Measurements from ENCODE around the gene SPATA20. TPM values are rescaled to one million over a fixed set of nuclear protein-coding genes. Genes with fewer than 3 reads are reported as not detected.

The SPATA20 gene
- total RNA-seq, 1 experiment from 2014 or later = 24.6 TPM

DNA sequence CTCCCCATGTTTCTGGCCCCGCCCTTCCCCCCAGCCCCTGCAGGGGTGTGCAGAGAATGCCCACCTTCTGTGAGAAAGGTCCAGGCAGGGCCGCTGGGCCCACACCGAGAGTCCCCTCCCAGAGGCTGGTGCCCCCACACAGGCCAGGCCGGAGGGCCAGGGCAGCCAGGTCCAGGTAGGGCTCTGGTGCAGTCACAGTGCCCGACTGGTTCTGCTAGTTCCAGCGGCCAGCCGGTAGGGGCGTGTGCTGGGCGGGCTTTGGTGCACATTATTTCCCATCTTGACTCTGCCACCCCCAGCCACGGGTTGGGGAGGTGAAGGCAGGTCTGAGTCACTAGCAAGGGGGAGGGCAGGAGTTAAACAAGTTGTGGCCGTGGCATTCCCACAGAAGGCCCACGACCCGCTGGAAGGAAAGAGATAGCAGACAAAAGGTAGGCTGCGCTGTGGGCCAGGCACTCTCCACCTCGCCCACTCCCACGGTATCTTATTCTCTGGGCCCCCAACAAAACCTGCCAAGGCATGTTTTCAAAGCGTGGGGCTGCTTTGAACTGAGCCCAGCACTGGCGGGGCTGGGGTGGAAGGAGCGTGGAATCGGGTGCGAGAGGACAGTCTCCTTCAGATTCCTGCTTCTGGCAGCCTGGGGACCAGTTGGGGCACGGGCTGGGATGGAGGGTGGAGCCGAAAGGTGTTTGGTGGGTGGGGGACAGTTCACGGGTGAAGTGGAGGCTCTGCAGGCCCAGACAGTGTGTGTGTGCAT lies 12.6 kb upstream of the SPATA20 start:
- ATAC-seq (peak; percentile 67), DNase-seq (ENCODE audit: low spot score) (peak; percentile 58)
- H3K27ac Mint-ChIP-seq = no peak overlapping the region
- ChIA-PET CTCF (interaction anchor here (1.0 to 3.7 kb wide), 10 partner anchors 8 to 137 kb away, joined by 4 to 24 read pairs (median 11); partner anchors contain the start of gene LRRC59), POLR2A (interaction anchor here (1.4 to 3.0 kb wide), 2 partner anchors 8 to 26 kb away, joined by 4 to 8 read pairs; partner anchors contain the start of gene CACNA1G)
- no peaks in the 10 kb centered on the region for H3K9me3 Mint-ChIP-seq
- peaks cover 46% of the 10 kb centered on the region for H3K4me1 Mint-ChIP-seq
- peaks cover 26% of the 10 kb centered on the region for H3K27me3 Mint-ChIP-seq (ENCODE audit: low read depth)
- H3K36me3 Mint-ChIP-seq = peaks cover 11% of the 10 kb centered on the region; the same call in 1 of the 2 replicates
- TF ChIP-seq ZBTB21 (CRISPR knock-in tag; IDR thresholded peaks at IDR 0.05; ENCODE audit: borderline replicate concordance) (no peak), ZNF138 (CRISPR knock-in tag; conservative IDR thresholded peaks at IDR 0.05) (no peak), ARID4B (CRISPR knock-in tag; IDR thresholded peaks at IDR 0.05; ENCODE audit: borderline replicate concordance) (peak; percentile 35; the same call in 1 of the 2 replicates), ZSCAN18 (CRISPR knock-in tag; IDR thresholded peaks at IDR 0.05) (no peak), ZNF121 (CRISPR knock-in tag; IDR thresholded peaks at IDR 0.05) (peak; percentile 100), TEAD4 (CRISPR knock-in tag; IDR thresholded peaks at IDR 0.05) (no peak), SP1 (CRISPR knock-in tag; conservative IDR thresholded peaks at IDR 0.05) (0 out of 2 replicates have a peak, but pooled peaks have one; percentile 25), SMAD4 (CRISPR knock-in tag; IDR thresholded peaks at IDR 0.05) (no peak)
- TF ChIP-seq, protein P1, sequence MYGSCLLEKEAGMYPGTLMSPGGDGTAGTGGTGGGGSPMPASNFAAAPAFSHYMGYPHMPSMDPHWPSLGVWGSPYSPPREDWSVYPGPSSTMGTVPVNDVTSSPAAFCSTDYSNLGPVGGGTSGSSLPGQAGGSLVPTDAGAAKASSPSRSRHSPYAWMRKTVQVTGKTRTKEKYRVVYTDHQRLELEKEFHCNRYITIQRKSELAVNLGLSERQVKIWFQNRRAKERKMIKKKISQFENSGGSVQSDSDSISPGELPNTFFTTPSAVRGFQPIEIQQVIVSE (CRISPR knock-in tag; IDR thresholded peaks at IDR 0.05; ENCODE audit: borderline replicate concordance) = no peak
- H3K4me3 Mint-ChIP-seq = peak overlapping the region; percentile 87

- no peak for TF ChIP-seq RELA (CRISPR knock-in tag; IDR thresholded peaks at IDR 0.05; ENCODE audit: borderline replicate concordance)
- no peak for TF ChIP-seq E2F4 (CRISPR knock-in tag; IDR thresholded peaks at IDR 0.05; ENCODE audit: borderline replicate concordance, low read depth)
- DNase-seq (ENCODE audit: low spot score) (no peak), ATAC-seq (no peak)
- Mint-ChIP-seq H3K9me3 (no peaks in the 10 kb centered on the region), H3K4me3 (peak overlapping the region; percentile 87), H3K4me1 (peaks cover 46% of the 10 kb centered on the region), H3K36me3 (peaks cover 13% of the 10 kb centered on the region; the same call in 1 of the 2 replicates), H3K27ac (no peak overlapping the region), H3K27me3 (ENCODE audit: low read depth) (peaks cover 26% of the 10 kb centered on the region)
- ChIA-PET POLR2A (no interaction called here), CTCF (no interaction called here)
Observed at GRCh38 chr17:50534979-50535326, 12.0 kb upstream of the SPATA20 start.

GRCh38 chr17:50535407-50535806 lies 11.6 kb upstream of the SPATA20 start:
- ChIA-PET CTCF (no interaction called here), POLR2A (no interaction called here)
- Mint-ChIP-seq H3K9me3 (no peaks in the 10 kb centered on the region), H3K27ac (no peak overlapping the region), H3K36me3 (peaks cover 13% of the 10 kb centered on the region; the same call in 1 of the 2 replicates), H3K4me1 (peaks cover 50% of the 10 kb centered on the region), H3K27me3 (ENCODE audit: low read depth) (peaks cover 26% of the 10 kb centered on the region), H3K4me3 (no peak overlapping the region)
- ATAC-seq (no peak), DNase-seq (ENCODE audit: low spot score) (no peak)
- no peak for TF ChIP-seq HMGA2 (CRISPR knock-in tag; IDR thresholded peaks at IDR 0.05)
- no peak for TF ChIP-seq CTCF (IDR thresholded peaks at IDR 0.05)
- TF ChIP-seq NR3C1 (CRISPR knock-in tag; conservative IDR thresholded peaks at IDR 0.05; ENCODE audit: low read depth) = no peak
- no peak for TF ChIP-seq TEAD1 (CRISPR knock-in tag; IDR thresholded peaks at IDR 0.05)
- TF ChIP-seq ZNF219 (CRISPR knock-in tag; IDR thresholded peaks at IDR 0.05; ENCODE audit: borderline replicate concordance) = no peak
- TF ChIP-seq MXD4 (CRISPR knock-in tag; IDR thresholded peaks at IDR 0.05; ENCODE audit: borderline replicate concordance) = no peak
